T47D (cell line): Measurements from ENCODE around the gene PRSS36.

ENCODE experiments used
- DNase-seq, 2 experiments: peaks; one replicate each; pipeline versions ENCODE4 v3.0.0 to v3.0.0-alpha.2; 2011 to 2012; ENCODE audit warnings: low read depth in 1 of 2, low spot score in 1 of 2
- JUND ChIP-seq: IDR thresholded peaks from 2 replicates; pipeline ENCODE4 v1.6.1; 2012; ENCODE audit warnings: low read depth
- in situ Hi-C: cut with HindIII; loops from 2 replicates; pipeline ENCODE4 v1.10.0; 2016; ENCODE audit warnings: low sequenced_read_pairs, low pct_unique_long_range_greater_than_20kb

The PRSS36 gene

GRCh38 chr16:31089199-31089598, 60.7 kb downstream of the PRSS36 start:
- no peak for TF ChIP-seq JUND
- no peak for DNase-seq
- in situ Hi-C loops, result no loop called here
